AG04449 (cell line): ENCODE results near the gene CFI.

Source experiments
- CTCF ChIA-PET: fragments of 350-600 bp; formaldehyde crosslinking; extraction: SDS; loops from one replicate; lab custom pipeline; 2021; ENCODE audit warnings: antibody characterized with exemption; lab: Yijun Ruan, JAX
- POLR2A ChIA-PET: fragments of 400-600, 350-600 bp; formaldehyde crosslinking; extraction: SDS; loops from one replicate; lab custom pipeline; 2020; ENCODE audit warnings: antibody characterized with exemption, inconsistent platforms; lab: Yijun Ruan, JAX
- DNase-seq: peaks from one replicate; pipeline ENCODE4 v3.0.0-alpha.2; 2010; ENCODE audit warnings: low read depth, low spot score
- H3K4me3 ChIP-seq: 2 replicates; pipeline ENCODE4 v1.5.1; 2011; ENCODE audit warnings: low read depth, mild to moderate bottlenecking, control low read depth, low read length
- TF ChIP-seq, protein P1 (sequence below): IDR thresholded peaks from one replicate; pipeline ENCODE4 v1.5.1; 2011; ENCODE audit warnings: mild to moderate bottlenecking, moderate library complexity, low read length, control low read depth, inconsistent platforms; ENCODE audit not compliant: insufficient read depth; ENCODE audit errors: missing control alignments

CFI gene

DNA sequence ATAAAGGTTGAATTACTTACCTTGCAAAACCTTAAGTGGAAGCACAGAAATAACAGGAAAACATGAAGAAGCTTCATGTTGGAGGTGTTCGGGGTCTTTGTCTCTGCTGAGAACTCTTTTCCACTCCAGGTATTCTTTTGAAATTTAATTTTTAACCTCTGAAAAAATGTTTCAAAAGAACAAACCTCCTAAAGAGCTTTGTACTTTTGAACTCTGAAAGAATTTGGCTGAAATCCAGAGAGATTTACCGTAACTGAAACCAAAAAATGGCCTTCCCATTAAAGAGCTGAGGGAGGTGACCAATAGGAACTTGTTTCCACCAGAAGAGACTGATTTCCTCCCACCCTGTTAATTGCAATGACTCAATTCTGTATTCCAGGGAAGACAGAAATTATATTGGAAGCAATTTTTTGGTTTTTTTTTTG lies at the start of gene CFI:
Gene CFI, minus strand, starts transcription at position 105 of the 425 bp plus-strand sequence. Its CDS starts 28 bp downstream, at position 77.
- no peak within 1 kb of the TSS; the same call in 1 of the 2 replicates for H3K4me3 ChIP-seq
- DNase-seq: no peak
- TF ChIP-seq, protein P1, sequence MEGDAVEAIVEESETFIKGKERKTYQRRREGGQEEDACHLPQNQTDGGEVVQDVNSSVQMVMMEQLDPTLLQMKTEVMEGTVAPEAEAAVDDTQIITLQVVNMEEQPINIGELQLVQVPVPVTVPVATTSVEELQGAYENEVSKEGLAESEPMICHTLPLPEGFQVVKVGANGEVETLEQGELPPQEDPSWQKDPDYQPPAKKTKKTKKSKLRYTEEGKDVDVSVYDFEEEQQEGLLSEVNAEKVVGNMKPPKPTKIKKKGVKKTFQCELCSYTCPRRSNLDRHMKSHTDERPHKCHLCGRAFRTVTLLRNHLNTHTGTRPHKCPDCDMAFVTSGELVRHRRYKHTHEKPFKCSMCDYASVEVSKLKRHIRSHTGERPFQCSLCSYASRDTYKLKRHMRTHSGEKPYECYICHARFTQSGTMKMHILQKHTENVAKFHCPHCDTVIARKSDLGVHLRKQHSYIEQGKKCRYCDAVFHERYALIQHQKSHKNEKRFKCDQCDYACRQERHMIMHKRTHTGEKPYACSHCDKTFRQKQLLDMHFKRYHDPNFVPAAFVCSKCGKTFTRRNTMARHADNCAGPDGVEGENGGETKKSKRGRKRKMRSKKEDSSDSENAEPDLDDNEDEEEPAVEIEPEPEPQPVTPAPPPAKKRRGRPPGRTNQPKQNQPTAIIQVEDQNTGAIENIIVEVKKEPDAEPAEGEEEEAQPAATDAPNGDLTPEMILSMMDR: no peak
- CTCF ChIA-PET: interaction anchor here (0.7 to 4.9 kb wide), 6 partner anchors 11 to 486 kb away, joined by 3 to 35 read pairs (median 4); partner anchors contain the start of gene SEC24B
- POLR2A ChIA-PET: no interaction called here

DNA sequence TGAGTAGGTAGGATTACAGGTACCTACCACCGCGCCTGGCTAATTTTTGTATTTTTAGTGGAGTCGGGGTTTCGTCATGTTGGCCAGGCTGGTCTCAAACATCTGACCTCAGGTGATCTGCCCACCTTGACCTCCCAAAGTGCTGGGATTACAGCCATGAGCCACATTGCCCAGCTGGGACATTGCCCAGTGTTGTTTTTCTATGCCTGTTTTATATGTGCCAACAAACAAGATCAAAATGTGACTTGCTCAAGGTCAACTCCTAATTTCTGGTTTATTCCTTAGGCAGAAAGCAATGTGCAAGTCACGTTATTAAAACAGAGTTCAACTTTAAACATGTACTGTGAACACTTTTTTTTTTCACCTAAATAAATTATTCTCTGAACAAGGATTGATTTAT lies 48.8 kb upstream of the CFI start:
- no peak for DNase-seq
- CTCF ChIA-PET: interaction anchor here (0.7 kb wide), 1 partner anchor 654 kb away, joined by 3 read pairs; no protein-coding TSS in a partner anchor
- POLR2A ChIA-PET: no interaction called here
- TF ChIP-seq, protein P1: no peak
- no peak overlapping the region for H3K4me3 ChIP-seq

DNA sequence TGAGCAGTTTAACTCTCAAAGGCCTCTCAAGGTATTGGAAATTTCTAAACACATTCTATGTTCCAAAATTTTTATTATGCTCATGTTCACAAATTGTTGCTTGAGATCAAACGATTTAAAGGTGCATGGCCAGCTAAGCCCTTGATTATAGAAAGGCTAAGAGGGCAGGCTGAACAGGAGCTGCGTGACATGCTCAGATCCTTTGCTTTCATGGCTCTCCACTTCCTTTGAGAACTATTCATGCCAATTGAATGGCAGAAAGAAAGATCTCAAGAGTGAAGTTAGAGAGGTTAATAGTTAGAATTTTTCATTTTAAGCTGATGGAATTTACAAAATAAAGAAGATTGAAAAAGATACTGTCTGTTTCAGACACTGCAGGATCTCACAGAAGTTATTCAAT lies 46.7 kb upstream of the CFI start:
- TF ChIP-seq, protein P1: no peak
- ChIA-PET POLR2A (no interaction called here), CTCF (interaction anchor here (1.0 to 1.6 kb wide), 2 partner anchors 22 to 130 kb away, joined by 3 to 4 read pairs; no protein-coding TSS in a partner anchor)
- no peak overlapping the region for H3K4me3 ChIP-seq
- DNase-seq: no peak

DNA sequence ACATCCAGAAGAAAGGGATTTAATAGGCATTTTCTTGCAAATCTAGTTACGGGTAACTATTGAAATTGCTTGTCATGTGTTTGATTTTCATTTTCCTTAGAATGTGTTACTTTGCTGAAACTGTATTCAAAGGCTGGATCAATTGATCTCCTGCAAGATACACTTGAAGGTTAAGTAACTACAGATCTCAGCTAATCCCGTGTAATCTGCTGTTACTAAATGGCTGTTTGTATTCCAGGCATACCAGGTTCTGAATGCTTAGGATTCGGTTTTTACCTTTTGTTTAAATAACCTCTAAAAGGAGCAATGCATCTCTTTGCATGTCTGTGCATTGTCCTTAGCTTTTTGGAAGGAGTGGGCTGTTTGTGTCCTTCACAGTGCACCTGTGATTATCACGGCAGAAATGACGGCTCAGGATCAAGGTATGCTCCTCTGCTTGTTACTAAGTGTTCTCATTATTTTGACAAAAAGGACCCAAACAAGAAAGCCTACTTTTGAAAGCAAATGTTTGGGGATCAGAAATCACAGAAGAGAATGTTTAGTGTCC lies 46.2 kb upstream of the CFI start, which contains the start of gene LRIT3:
Gene LRIT3, plus strand, starts transcription at position 212 of the 547 bp plus-strand sequence. Its CDS starts 95 bp downstream, at position 307.
- no peak within 1 kb of the TSS for H3K4me3 ChIP-seq
- TF ChIP-seq, protein P1: no peak
- ChIA-PET POLR2A (no interaction called here), CTCF (interaction anchor here (1.0 to 1.6 kb wide), 2 partner anchors 22 to 130 kb away, joined by 3 to 4 read pairs; no protein-coding TSS in a partner anchor)
- no peak for DNase-seq

DNA sequence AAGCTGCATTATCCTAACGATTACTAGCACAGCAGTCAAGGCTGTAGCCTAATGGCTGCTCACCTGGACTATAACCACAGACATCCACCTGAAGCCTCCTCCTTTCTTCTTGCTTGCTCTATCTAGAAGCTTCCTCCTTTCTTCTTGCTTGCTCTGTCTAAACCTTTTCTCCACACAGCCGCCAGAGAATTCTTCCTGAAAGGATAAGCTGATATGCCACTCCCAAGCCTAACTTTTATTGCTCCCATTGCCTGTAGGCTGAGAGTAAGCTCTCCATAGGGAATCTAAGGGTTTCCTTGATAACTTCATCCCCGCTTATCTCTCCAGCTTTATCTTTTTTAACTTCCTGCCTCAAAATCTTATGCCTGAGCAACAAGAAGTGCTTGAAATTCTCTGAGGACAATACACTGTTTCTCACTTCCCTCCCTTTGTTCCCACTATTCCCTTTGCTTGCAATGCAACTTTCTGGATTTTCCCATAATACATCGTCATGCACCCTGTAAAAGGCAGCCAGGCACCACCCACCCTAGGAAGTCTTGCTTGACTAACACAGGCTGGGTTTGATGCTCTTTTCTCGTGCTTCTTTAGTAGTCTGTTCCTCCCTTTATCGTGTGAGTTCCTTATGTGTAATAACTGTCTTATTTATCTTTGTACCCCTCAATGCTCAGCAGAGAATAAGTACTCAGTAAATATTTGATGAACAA lies 44.7 kb upstream of the CFI start:
- no peak for DNase-seq
- no peak overlapping the region for H3K4me3 ChIP-seq
- ChIA-PET CTCF (no interaction called here), POLR2A (no interaction called here)
- TF ChIP-seq, protein P1: no peak

DNA sequence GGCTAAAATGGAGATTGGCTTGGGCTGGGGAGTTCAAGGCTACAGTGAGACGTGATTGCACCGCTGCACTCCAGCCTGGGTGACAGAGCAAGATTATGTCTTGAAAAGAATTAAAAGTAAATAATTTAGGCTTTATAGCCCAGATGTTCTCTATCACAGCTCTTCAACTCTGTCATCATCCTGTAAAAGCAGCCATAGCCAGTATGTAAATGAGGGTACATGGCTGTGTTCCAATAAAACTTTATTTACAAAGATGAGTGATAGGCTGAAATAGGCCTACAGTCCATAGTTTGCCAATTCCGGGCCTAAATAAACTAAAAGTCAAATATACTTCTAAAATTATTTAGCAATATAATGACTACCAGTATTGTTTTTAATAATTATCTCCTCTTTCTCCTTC lies 35.2 kb upstream of the CFI start:
- ChIA-PET CTCF (no interaction called here), POLR2A (no interaction called here)
- no peak for DNase-seq
- no peak overlapping the region for H3K4me3 ChIP-seq
- TF ChIP-seq, protein P1: no peak
